Renal pelvis (tissue), 4 donors: ENCODE results near the gene SIRT2. TPM values are rescaled to one million over a fixed set of nuclear protein-coding genes. Genes with fewer than 3 reads are reported as not detected.
"Not testable (repeated sequence)": the region's sequence is repeated elsewhere in the genome, so short reads cannot be mapped to it uniquely, and the experiment has no call there.

Source experiments
- DNase-seq: peaks from one replicate; pipeline ENCODE4 v3.0.0-alpha.2; 2013
- polyA plus RNA-seq, 3 donors: library from polyadenylated mRNA; unstranded; fragments of 120-200 nt; gene quantifications; one replicate each; pipeline ENCODE4 v1.2.1, GENCODE V29; 2013; ENCODE audit not compliant: insufficient read length in 3 of 3

SIRT2 gene
- polyA plus RNA-seq, 3 donors: 43.7 to 53.7 (median 51.2) TPM

DNA sequence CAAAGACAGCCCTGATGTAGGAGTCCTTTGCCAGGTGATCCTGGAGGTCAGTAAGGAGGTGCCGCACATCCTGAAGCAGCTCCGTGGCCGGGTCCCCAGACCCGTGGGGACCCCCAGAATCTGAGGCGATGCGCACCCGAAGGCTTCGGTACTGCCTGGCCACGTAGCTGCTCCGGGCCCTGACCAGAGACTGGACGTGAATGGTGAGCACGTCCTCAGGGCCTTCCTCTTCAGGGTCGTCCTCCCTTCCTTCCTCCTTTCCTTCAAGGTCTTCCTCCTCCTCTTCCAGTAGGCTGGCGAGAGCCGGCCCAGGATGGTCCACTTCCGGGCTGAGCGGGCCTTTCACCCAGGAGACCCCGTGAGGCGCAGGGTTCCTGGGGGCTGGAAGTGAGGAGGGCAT, 28.8 kb downstream of the SIRT2 start:
- no peak for DNase-seq

DNA sequence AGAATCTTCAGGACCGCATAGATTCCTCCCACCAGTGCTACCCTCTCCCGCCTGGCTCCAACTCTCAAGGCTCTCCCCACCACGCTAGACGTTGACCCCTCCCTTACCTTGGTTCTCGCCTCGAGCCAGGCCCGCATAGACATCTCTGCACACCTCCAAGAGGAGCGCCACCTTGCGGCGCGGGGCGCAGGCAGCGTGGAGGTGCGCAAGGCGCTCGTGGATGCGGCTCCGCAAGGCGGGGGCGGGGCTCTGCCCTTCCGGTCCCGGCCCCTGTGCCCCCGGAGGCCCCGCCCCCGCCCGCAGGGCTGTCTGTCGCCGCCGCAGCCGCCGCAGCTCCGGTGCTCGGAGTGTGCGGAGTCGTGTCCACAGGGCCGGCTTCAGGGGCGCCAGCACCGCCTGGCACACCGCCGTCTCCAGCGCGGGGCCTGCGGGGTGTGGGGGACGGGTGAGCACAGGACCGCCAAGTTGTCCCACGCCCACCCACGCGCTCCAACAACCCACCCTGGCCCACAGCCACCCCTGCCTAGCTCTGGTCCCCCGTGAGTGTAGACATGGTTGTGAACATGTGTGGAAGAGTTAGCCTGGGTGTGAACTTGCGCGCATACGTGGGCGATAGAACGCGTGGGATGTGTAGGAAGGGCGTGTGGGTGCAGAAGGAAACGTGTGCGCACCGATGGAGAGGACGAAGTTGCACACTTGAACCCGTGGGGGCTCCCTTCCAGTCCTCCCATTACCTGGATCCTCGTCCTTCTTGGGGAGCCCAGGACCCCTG, 29.4 kb downstream of the SIRT2 start:
- peak; percentile 59 for DNase-seq

DNA sequence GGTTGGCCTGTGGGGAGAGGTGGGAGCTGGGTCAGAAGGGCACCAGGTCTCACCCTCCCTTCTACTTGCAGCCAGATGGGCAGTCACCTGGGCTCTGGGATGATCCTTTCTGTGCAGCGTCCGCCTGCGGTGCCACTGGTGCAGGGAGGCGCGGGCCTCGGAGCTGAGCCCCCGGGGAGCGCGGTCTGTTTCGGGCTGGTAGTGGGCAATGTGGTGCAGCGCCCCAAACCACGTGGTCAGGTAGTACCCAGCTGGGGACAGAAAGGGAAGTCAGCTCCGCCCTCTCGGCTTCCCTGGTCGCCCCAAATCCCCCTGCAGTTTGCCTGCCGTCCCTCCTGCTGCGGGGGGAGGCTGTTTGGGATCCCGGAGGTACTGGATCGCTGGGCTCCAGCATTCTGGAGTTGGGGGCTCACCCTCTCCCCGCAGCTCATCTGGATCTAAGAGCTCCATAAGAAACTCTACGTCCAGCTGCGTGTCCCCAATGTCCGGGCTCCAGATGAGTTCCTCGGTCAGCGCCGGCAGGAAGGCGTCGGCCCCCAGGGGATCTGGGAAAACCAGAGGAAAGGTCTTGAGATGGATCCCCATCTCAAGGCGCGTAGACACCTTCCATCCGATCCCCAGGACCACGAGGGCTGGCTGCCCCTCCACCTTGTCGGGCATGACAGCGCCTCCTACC, 30.1 kb downstream of the SIRT2 start:
- no peak for DNase-seq

DNA sequence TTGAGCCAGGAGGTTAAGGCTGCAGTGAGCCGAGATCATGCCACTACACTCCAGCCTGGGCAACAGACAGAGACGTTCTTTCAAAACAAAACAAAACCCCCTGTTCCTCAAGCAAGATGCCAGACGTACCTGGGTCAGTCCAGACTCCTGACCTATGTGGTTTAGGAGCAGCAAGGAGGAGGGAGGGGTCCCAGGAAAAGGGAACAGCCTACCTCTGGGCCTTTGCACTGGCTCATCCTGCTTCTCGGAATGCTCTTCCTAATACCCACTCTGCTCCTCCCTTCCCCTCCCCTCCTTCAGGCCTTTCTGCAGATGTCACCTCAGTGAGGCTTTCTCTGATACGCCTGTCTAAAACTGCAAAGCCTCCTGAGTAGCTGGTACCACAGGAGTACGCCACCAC, 30.9 kb downstream of the SIRT2 start:
- no peak for DNase-seq

DNA sequence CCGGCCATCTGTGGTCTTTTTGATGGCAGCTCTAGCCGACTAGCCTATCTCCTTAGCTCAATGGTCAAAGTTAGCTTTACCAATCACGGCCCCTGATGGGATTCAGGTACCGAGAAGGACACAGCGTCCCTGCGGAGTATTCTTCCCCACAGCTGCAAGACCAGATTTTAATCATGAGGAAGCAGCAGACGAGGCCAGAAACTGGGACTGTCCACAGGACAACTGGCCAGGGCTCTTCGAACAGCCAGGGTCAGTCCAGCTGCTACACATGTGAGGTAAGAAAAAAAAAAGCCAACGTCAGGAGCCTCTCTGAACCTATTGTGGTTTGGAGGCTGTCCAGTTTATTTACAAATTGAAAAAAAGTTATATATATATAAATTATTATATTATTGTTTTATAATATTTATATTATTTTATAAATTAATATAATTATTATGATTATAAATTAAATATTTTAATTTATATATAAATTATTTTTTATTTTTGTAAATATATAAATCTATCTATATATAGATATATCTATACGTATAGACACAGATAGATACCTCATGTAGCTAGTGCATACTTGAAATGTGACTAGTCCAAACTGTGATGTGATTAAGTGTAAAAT, 32.1 kb downstream of the SIRT2 start:
- no peak for DNase-seq

DNA sequence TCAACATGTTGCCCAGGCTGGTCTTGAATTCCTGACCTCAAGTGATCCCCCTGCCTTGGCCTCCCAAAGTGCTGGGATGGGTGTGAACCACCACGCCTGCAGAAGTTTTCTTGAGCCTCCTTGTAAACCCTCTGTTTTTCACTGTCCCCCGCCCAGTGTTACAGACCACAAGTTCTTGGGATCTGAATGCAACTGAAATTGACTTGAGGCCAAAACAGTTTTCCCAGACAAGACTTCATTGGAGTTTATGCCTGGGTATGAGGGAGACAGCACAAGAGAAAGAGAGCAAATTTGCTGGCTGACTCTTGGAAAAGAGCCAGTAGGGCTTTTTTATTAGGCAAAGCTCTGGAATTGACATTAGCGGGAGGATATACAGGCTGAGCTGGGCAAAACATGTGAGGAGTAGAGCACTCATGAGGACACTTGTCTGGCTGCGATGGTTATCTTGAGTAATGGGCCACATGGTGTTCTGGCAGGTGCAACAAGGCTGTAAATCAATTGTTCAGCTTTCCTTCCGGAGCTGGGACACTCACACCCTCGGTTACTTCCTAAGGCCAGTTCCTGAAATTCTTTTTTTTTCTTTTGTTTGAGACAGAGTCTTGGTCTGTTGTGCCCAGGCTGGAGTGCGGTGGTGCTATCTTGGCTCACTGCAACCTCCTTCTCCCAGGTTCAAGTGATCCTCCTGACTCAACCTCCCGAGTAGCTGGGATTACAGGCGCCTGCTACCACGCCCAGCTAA, 36.9 kb downstream of the SIRT2 start:
- DNase-seq: peak; percentile 65

DNA sequence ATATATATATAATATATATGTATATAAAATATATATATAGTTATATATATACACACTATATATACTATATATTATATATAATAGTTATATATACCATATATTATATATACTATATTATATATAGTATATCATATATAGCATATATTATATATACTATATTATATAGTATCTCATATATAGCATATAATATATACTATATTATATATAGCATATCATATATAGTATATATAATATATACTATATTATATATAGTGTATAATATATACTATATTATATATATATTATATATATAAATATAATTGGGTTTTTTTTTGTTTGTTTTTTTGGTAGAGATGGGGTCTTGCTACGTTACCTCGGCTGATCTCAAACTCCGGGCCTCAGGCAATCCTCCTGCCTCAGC, 38.0 kb downstream of the SIRT2 start:
- DNase-seq: no peak

DNA sequence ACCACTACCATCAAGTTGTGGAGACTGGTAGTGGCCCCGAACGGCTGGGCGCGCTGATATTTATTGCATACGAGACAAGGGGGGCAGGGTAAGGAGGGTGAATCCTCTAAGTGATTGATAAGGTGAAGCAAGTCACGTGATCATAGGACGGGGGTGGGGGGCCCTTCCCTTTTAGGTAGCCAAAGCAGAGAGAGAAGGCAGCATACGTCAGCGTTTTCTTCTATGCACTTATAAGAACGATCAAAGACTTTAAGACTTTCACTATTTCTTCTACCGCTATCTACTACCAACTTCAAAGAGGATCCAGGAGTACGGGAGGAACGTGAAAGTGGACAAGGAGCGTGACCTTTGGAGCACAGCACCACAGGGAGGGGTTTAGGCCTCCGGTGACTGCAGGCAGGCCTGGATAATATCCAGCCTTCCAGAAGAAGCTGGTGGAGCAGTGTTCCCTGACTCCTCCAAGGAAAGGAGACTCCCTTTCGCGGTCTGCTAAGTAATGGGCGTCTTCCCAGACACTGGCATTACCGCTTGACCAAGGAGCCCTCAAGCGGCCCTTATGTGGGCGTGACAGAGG, 39.7 kb downstream of the SIRT2 start:
- not testable (repeated sequence) for DNase-seq

DNA sequence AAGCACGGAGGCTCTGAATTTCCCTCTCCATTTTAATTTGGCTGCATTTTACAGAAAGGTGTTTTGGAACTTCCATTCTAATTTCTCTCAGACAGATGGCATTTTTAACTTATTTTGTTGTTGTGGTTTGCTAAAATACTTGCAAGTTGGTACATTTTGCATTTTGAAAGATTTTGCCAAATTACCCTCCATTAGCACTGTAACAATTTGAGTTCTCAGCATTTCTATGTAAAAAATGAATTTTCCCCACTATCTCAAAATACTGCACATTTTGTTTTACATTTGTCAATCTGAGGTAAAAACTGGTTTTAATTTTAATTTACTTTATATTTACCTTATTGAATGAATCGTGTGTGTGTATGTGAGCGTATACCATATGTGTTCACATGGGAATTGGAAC, 42.6 kb downstream of the SIRT2 start:
- no peak for DNase-seq

DNA sequence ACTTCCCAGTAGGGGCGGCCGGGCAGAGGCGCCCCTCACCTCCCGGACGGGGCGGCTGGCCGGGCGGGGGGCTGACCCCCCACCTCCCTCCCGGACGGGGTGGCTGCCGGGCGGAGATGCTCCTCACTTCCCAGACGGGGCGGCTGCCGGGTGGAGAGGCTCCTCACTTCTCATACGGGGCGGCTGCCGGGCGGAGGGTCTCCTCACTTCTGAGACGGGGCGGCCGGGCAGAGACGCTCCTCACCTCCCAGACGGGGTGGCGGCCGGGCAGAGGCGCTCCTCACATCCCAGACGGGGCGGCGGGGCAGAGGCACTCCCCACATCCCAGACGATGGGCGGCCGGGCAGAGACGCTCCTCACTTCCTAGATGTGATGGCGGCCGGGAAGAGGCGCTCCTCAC, 43.7 kb downstream of the SIRT2 start:
- DNase-seq: not testable (repeated sequence)

DNA sequence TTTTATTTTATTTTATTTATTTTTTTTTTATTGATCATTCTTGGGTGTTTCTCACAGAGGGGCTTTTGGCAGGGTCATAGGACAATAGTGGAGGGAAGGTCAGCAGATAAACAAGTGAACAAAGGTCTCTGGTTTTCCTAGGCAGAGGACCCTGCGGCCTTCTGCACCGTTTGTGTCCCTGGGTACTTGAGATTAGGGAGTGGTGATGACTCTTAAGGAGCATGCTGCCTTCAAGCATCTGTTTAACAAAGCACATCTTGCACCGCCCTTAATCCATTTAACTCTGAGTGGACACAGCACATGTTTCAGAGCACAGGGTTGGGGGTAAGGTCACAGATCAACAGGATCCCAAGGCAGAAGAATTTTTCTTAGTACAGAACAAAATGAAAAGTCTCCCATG, 44.5 kb downstream of the SIRT2 start:
- DNase-seq: not testable (repeated sequence)

DNA sequence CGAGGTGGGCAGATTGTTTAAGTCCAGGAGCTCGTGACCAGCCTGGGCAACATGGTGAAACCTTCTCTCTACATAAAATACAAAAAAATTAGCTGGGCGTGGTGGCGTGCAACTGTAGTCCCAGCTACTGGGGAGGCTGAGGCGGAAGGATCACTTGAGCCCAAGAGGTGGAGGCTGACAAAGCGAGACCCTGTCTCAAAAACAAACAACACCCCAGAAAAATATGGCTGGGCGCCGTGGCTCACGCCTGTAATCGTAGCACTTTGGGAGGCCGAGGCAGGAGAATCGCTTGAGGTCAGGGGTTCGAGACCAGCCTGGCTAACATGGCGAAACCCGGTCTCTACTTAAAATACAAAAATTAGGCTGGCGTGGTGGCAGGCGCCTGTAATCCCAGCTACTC, 46.2 kb downstream of the SIRT2 start:
- DNase-seq: no peak

DNA sequence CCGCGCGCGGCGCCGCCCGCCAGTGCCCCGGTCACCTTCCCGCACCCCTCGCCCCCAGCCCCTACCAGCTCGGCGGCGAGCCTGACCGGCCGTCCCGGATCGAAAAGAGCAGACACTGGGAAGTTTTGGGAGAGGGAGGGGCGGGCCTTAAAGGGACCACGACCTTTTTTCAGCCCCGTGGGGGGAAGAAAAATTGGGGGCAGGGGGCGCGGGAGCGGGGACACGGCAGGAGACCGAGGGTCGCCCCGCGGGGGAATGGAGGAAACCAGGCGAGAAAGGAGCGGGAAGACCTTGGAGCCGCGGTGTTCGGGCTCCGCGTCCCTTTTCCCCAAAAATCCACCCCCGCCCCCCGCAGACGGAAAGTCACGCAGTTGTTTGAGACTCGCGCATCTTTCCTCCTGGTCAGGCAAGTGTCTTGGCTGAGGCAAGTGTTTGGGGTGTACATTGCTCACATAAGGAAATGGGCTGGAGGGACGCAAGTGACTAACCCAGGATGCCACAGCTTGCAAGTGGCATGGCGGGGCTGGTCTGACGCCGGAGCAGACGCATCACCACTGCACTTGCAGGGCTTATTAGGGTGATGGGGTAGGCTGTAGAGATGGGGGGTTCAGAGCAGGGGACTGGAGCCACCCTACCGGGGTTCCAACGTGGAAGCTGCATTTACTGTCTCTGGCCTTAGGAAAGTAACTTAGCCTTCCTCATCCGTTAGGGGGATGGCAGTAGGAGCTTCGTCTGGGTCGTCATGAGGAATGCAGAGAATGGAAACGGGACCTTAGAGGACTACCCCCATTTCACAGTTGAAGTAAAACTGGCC, 47.0 kb downstream of the SIRT2 start:
- DNase-seq: no peak

DNA sequence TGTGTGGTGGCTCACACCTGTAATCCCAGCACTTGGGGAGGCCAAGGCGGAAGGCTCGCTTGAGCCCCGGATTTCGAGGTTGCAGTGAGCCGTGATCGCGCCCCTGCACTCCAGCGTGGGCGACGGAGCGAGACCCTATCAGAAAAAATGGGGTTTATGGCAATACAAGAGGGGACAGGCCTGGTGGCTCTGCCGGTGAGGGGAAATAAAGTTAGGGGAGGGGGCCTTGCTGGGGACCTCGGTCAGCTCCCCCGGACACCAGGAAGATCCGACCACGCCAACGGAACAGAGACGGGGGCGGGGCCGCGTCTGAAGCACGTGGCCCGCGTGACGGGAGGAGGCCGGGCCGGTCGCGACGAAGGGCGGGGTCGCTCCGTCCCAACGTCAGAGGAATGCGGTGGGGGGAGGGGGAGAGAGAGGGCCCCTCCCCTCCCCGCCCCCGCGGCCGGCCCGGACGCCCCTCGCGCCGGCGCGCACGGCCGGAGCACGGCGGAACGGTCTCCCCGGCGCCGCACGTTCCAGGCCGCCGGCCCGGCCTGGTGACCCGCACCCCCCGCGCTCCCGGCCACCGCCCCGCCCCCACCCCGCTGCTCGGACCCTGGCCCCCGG, 47.7 kb downstream of the SIRT2 start:
- peak; percentile 94 for DNase-seq

DNA sequence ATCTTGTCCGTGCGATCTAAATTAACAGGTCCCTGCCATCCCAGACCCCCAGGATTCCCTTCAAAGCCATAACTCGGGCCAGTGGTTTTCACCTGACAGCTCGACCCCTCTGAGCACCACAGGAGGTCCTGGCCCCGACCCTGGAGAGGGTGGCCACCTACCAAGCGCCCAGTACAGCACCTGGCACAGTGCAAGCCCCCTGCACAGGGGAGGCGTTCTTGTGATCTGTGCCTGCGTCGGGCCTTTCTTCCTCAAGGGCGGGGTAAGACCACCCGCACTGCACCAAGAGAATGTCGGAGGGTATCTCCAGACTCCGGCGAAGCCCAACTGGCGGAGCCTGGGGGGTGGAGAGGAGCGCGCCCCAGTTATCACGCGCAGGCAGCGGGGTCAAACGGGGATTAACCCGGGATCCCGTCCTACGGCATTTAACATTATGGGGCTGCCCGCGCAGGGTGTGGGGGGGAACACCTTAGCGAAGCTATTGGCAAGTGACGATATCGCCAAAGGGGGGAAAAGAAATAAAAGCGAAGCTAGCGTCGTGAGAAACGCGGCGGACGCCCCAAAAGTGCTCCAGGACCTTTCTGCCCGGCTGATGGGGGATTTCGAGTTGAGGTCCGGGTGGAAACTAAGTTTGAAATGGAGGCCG, 48.3 kb downstream of the SIRT2 start:
- DNase-seq: no peak

DNA sequence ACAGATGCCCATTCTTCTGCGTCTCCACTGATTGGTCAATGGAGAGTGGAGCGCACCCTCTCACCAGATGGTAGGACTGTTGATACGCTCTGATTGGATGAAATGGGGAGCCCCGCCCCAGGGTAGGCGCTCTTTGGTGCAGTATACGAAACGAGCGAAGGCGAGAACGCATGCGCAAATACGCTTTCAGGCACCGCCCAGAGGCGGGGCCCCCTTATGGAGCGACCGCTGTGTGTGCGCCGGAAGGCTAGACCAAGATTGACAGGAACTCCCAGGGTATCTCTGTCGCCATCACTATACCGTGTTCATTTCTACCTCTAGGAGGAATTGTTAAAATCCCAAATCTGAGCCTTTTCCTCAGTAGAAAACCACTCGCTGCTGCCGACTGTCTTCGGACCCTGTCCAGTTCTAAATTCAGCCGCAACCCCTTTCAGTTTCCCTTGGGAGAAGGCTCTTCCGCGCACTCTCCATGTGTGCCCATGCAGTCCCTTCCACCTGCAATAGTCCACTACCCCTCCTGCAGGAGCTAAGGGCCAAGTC, 48.9 kb downstream of the SIRT2 start:
- peak; percentile 100 for DNase-seq

DNA sequence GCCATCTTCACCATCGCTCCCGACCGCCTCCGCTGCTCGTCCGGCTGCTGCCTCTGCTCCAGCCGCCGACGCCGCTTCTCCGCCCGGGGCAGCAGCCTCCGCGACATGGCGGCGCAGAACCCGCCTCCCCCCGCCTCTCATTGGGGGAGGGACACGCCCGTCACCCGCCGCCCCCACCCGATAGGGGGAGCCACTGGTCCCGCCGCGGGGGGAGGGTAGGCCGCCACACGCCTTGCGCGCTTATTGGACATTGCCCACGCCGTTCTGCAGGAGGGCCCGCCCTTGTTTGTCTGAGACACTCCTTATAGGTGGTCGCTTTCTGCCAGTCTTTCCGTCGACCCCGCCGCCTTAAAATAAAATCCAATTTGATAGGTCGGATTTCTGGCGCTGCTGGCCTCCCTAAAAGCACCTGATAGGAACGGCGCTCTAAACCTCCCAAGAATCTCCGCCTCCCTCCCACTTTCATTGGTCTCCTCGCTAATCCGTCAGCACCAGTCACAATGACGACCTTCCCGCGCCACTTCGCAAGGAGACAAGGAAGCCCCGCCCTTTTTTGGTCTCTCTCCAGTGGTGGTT, 49.5 kb downstream of the SIRT2 start, which contains the start of gene HNRNPL:
Gene HNRNPL (minus strand): TSS at position 127 of the 576 bp plus-strand sequence. CDS start 20 bp downstream, at position 107.
- DNase-seq: no peak

DNA sequence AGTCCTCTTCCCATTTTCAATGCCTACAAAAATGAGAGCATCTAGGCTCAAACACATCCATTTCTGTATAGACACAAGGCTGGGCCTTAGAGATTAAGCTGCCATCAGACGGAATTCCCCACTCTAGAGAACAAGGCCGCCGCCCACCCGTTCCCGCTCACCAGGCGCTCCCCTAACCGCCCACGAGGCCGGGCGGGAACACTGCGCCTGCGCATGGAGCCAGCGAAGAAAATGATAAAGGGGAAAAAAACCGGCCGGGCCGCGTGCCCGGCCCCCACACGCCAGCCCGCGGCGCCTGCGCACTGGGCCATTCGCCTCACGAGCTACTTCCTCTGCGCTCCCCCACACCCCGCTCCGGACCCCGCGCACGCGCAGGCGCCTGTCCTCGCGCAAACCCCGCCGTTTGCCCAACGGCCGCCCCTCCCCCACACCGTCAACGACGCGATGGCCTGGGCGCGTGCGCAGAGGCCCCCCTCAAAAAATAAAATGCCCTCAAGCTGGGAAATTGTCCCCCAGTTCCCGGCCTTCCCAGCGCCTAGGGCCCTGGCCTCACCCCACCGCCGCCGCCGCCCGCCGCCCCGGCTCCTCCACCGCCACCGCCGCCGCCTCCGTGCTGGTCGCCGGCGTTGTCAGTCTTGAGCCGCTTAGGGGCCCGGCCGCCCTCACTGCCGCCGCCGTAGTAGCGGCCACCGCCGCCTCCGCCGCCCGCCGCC, 50.1 kb downstream of the SIRT2 start:
- peak; percentile 96 for DNase-seq
